GM12878 (cell line): ENCODE measurements around the gene MAP3K5. TPM values are rescaled to one million over a fixed set of nuclear protein-coding genes. Genes with fewer than 3 reads are reported as not detected.

Source experiments
- CBX5 ChIP-seq: sonication (generic); IDR thresholded peaks from 2 replicates; pipeline ENCODE4 v1.6.1; 2016; ENCODE audit warnings: low read depth, moderate library complexity, mild to moderate bottlenecking, inconsistent platforms
- ETV6 ChIP-seq, 2 experiments: fragments of 450-650 bp in 1 of 2; IDR thresholded peaks in 1 of 2; conservative IDR thresholded peaks in 1 of 2; 2 replicates each; pipeline ENCODE4 v1.6.1; 2014; ENCODE audit warnings: antibody characterized with exemption in 1 of 2, borderline replicate concordance in 1 of 2, low read depth in 1 of 2, mild to moderate bottlenecking in 1 of 2, moderate library complexity in 1 of 2
- IKZF2 ChIP-seq, 2 experiments: fragments of 450-650 bp; IDR thresholded peaks; 2 replicates each; pipeline ENCODE4 v1.6.1; 2017; ENCODE audit warnings: mild to moderate bottlenecking in 2 of 2, moderate library complexity in 2 of 2
- MEF2B ChIP-seq: fragments of 450-650 bp; IDR thresholded peaks from 2 replicates; pipeline ENCODE4 v1.6.1; 2018; ENCODE audit warnings: mild to moderate bottlenecking, moderate library complexity; ENCODE audit not compliant: partially characterized antibody, poor library complexity, severe bottlenecking
- MTA3 ChIP-seq: IDR thresholded peaks from 2 replicates; pipeline ENCODE4 v1.6.1; 2012; ENCODE audit warnings: low read length, inconsistent platforms, borderline replicate concordance
- NFIC ChIP-seq: IDR thresholded peaks from 2 replicates; pipeline ENCODE4 v1.6.1; 2012; ENCODE audit warnings: low read depth, mild to moderate bottlenecking, inconsistent platforms, low read length, moderate library complexity
- POLR2A ChIP-seq: IDR thresholded peaks from 2 replicates; pipeline ENCODE4 v1.6.1; 2011; ENCODE audit warnings: low read depth, mild to moderate bottlenecking, low read length
- SKIL ChIP-seq: fragments of 450-650 bp; IDR thresholded peaks from 2 replicates; pipeline ENCODE4 v1.6.1; 2017; ENCODE audit warnings: mild to moderate bottlenecking, low read depth, inconsistent platforms; ENCODE audit not compliant: poor library complexity, severe bottlenecking
- TAF1 ChIP-seq: IDR thresholded peaks from 2 replicates; pipeline ENCODE4 v1.6.1; 2011; ENCODE audit warnings: mild to moderate bottlenecking, low read depth, low read length, borderline replicate concordance
- ZNF207 ChIP-seq: fragments of 450-650 bp; IDR thresholded peaks from 2 replicates; pipeline ENCODE4 v1.6.1; 2014; ENCODE audit warnings: antibody characterized with exemption, mild to moderate bottlenecking, borderline replicate concordance
- ZNF274 ChIP-seq: IDR thresholded peaks from one replicate; pipeline ENCODE4 v1.8.0; 2011; ENCODE audit not compliant: insufficient read length, insufficient read depth
- ZNF687 ChIP-seq: fragments of 450-650 bp; IDR thresholded peaks from 2 replicates; pipeline ENCODE4 v1.6.1; 2017; ENCODE audit warnings: mild to moderate bottlenecking, moderate library complexity
- polyA plus RNA-seq, 11 experiments: library from polyadenylated mRNA; depleted of rRNA in 4 of 11; unstranded in 6 of 11; stranded (reverse) in 5 of 11; fragments of >200 nt; fragmentation: Nextera tagmentation in 4 of 11; fragmentation: Illumina TruSeq in 1 of 11; extraction: Ambion mirVana in 4 of 11; extraction: Trizol in 1 of 11; gene quantifications; 1 replicate in 1 of 11; 2 replicates in 10 of 11; pipeline versions ENCODE4 v1.2.1 to v1.2.3, GENCODE V29; 2011 to 2016; ENCODE audit warnings: inconsistent platforms in 2 of 11, missing spikeins in 2 of 11, low read depth in 1 of 11
- total RNA-seq, 4 experiments: library from RNA; depleted of rRNA in 3 of 4; stranded (reverse); fragments of >200 nt in 3 of 4; fragmentation: Illumina TruSeq in 1 of 4; extraction: Trizol in 1 of 4; gene quantifications; 2 replicates each; pipeline versions ENCODE4 v1.2.1 to v1.2.3, GENCODE V29; 2013 to 2021

The MAP3K5 gene
- total and polyA plus RNA-seq, 10 of the 15 experiments (the other 5 are each of a cell fraction or from before 2014, with no cell fraction given) = 5.4 to 34.3 (median 26.4) TPM

- TF ChIP-seq ZNF207 (no peak), ZNF687 (peak; percentile 46; the same call in 1 of the 2 replicates), TAF1 (peak; percentile 39; the same call in 1 of the 2 replicates), ZNF274 (no peak), MEF2B (no peak), ETV6 (conservative IDR thresholded peaks at IDR 0.05 in 1 of 2, IDR thresholded peaks at IDR 0.05 in 1 of 2; ENCODE audit: borderline replicate concordance in 1 of 2, low read depth in 1 of 2) (peak in 1 of 2 experiments; percentile 84; a peak in 2 of 4 replicates), IKZF2 (IDR thresholded peaks at IDR 0.05) (peak; percentile 36 to 65; a peak in 3 of 4 replicates), CBX5 (no peak), SKIL (no peak), POLR2A (peak; percentile 76), NFIC (no peak; the same call in 1 of the 2 replicates), MTA3 (no peak)
Measured at GRCh38 chr6:136784910-136785746, 7.1 kb downstream of the MAP3K5 start (continued).
